HepG2 (cell line): Measurements from ENCODE around the gene STOML1. TPM values are rescaled to one million over a fixed set of nuclear protein-coding genes. Genes with fewer than 3 reads are reported as not detected.

Source experiments
- CERS6 ChIP-seq: sonication (generic); formaldehyde crosslinking; IDR thresholded peaks from 2 replicates; pipeline ENCODE4 v1.5.0; 2020; ENCODE audit warnings: missing genetic modification reagents
- EHMT2 ChIP-seq: fragments of 200-600 bp; sonication (generic); IDR thresholded peaks from 2 replicates; pipeline ENCODE4 v1.7.0; 2017; ENCODE audit warnings: antibody characterized with exemption, low read depth, low read length, borderline replicate concordance
- MAZ ChIP-seq, 2 experiments: sonication (generic) in 1 of 2; formaldehyde crosslinking in 1 of 2; IDR thresholded peaks; 2 replicates each; pipeline versions ENCODE4 v1.5.0 to v1.6.1; 2012 to 2020; ENCODE audit warnings: low read depth in 2 of 2, mild to moderate bottlenecking in 2 of 2, borderline replicate concordance in 1 of 2, improper control_type of control experiment in 1 of 2, low read length in 1 of 2, missing genetic modification reagents in 1 of 2, moderate library complexity in 1 of 2
- MBNL3 ChIP-seq: fragments of 250-450 bp; sonication (Bioruptor Pico); conservative IDR thresholded peaks from 2 replicates; pipeline ENCODE4 v1.8.0; 2022; ENCODE audit warnings: mild to moderate bottlenecking, inconsistent platforms
- MTF2 ChIP-seq: sonication (generic); formaldehyde crosslinking; IDR thresholded peaks from 2 replicates; pipeline ENCODE4 v1.5.0; 2020; ENCODE audit warnings: missing genetic modification reagents, borderline replicate concordance
- NFATC3 ChIP-seq: sonication (generic); formaldehyde crosslinking; IDR thresholded peaks from 2 replicates; pipeline ENCODE4 v1.5.1; 2020; ENCODE audit warnings: mild to moderate bottlenecking, missing genetic modification reagents
- SKI ChIP-seq: fragments of 450-650 bp; IDR thresholded peaks from one replicate; pipeline ENCODE4 v1.6.1; 2018; ENCODE audit warnings: mild to moderate bottlenecking; ENCODE audit not compliant: partially characterized antibody
- SNAI1 ChIP-seq: sonication (generic); formaldehyde crosslinking; IDR thresholded peaks from 2 replicates; pipeline ENCODE4 v1.5.0; 2020; ENCODE audit warnings: mild to moderate bottlenecking, missing genetic modification reagents, borderline replicate concordance
- TEF ChIP-seq: sonication (generic); formaldehyde crosslinking; IDR thresholded peaks from 2 replicates; pipeline ENCODE4 v1.5.0; 2020; ENCODE audit warnings: missing genetic modification reagents
- TFAP4 ChIP-seq: sonication (generic); IDR thresholded peaks from 2 replicates; pipeline ENCODE4 v1.6.1; 2016; ENCODE audit warnings: low read depth, borderline replicate concordance
- TFDP1 ChIP-seq: IDR thresholded peaks from 2 replicates; pipeline ENCODE4 v1.6.1; 2016; ENCODE audit warnings: missing compliant biosample characterization, missing genetic modification reagents, borderline replicate concordance
- ZBTB10 ChIP-seq: sonication (generic); formaldehyde crosslinking; IDR thresholded peaks from 2 replicates; pipeline ENCODE4 v1.4.0; 2020; ENCODE audit warnings: missing genetic modification reagents, borderline replicate concordance
- ZBTB21 ChIP-seq: sonication (generic); formaldehyde crosslinking; IDR thresholded peaks from 2 replicates; pipeline ENCODE4 v1.4.0; 2020; ENCODE audit warnings: missing genetic modification reagents
- ZMYM3 ChIP-seq: sonication (generic); formaldehyde crosslinking; IDR thresholded peaks from 2 replicates; pipeline ENCODE4 v1.5.1; 2020; ENCODE audit warnings: mild to moderate bottlenecking, missing genetic modification reagents
- ZNF143 ChIP-seq: sonication (generic); formaldehyde crosslinking; IDR thresholded peaks from 2 replicates; pipeline ENCODE4 v1.4.0; 2020; ENCODE audit warnings: missing genetic modification reagents
- ZNF232 ChIP-seq: sonication (generic); formaldehyde crosslinking; IDR thresholded peaks from 2 replicates; pipeline ENCODE4 v1.4.0; 2020; ENCODE audit warnings: missing genetic modification reagents, borderline replicate concordance
- ZNF260 ChIP-seq: sonication (generic); formaldehyde crosslinking; IDR thresholded peaks from 2 replicates; pipeline ENCODE4 v1.4.0; 2020; ENCODE audit warnings: missing genetic modification reagents, low read depth, mild to moderate bottlenecking, borderline replicate concordance
- ZNF460 ChIP-seq: sonication (generic); formaldehyde crosslinking; IDR thresholded peaks from 2 replicates; pipeline ENCODE4 v1.5.1; 2020; ENCODE audit warnings: missing genetic modification reagents, mild to moderate bottlenecking, borderline replicate concordance
- ZNF572 ChIP-seq: sonication (generic); formaldehyde crosslinking; IDR thresholded peaks from 2 replicates; pipeline ENCODE4 v1.5.1; 2020; ENCODE audit warnings: mild to moderate bottlenecking, missing genetic modification reagents
- ZNF772 ChIP-seq: sonication (generic); formaldehyde crosslinking; IDR thresholded peaks from 2 replicates; pipeline ENCODE4 v1.5.0; 2020; ENCODE audit warnings: mild to moderate bottlenecking, missing genetic modification reagents
- ZNF780A ChIP-seq: sonication (generic); formaldehyde crosslinking; IDR thresholded peaks from 2 replicates; pipeline ENCODE4 v1.8.0; 2022; ENCODE audit warnings: mild to moderate bottlenecking, missing genetic modification reagents, moderate library complexity
- ZNF781 ChIP-seq: sonication (generic); formaldehyde crosslinking; IDR thresholded peaks from 2 replicates; pipeline ENCODE4 v1.5.1; 2020; ENCODE audit warnings: borderline replicate concordance, mild to moderate bottlenecking, missing genetic modification reagents; ENCODE audit errors: not compliant biosample characterization
- ZNF790 ChIP-seq: sonication (generic); formaldehyde crosslinking; IDR thresholded peaks from 2 replicates; pipeline ENCODE4 v1.8.0; 2022; ENCODE audit warnings: missing genetic modification reagents, mild to moderate bottlenecking, borderline replicate concordance
- polyA plus RNA-seq, 8 experiments: library from polyadenylated mRNA; depleted of rRNA in 3 of 8; stranded (reverse) in 7 of 8; unstranded in 1 of 8; fragments of >200 nt; fragmentation: Illumina TruSeq in 4 of 8; extraction: Trizol in 4 of 8; gene quantifications; 2 replicates each; pipeline versions ENCODE4 v1.2.1 to v1.2.3, GENCODE V29; 2011 to 2016; ENCODE audit warnings: low read depth in 4 of 8, missing spikeins in 1 of 8, mixed read lengths in 1 of 8; ENCODE audit not compliant: insufficient read depth in 1 of 8
- total RNA-seq, 5 experiments: library from RNA; depleted of rRNA; stranded (reverse); fragments of >200 nt; fragmentation: Illumina TruSeq; extraction: Trizol; gene quantifications; 2 replicates each; pipeline ENCODE4 v1.2.3, GENCODE V29; 2016; ENCODE audit warnings: low read depth in 1 of 5

STOML1 gene
- total and polyA plus RNA-seq, 2 of the 13 experiments (the other 11 are each of a cell fraction or from before 2014, with no cell fraction given) = 3.5 to 3.7 TPM

GRCh38 chr15:73950831-73951561 lies 41.1 kb downstream of the STOML1 start (continued):
- no peak for TF ChIP-seq ZNF781 (CRISPR knock-in tag)
- no peak for TF ChIP-seq SNAI1 (CRISPR knock-in tag)
- TF ChIP-seq MBNL3 (CRISPR knock-in tag) = no peak
- TF ChIP-seq ZBTB21 = no peak
- no peak for TF ChIP-seq ZNF780A (CRISPR knock-in tag)
- no peak for TF ChIP-seq MAZ (IDR thresholded peaks at IDR 0.05; ENCODE audit: borderline replicate concordance, low read depth, low read length)
- TF ChIP-seq MAZ (CRISPR knock-in tag; IDR thresholded peaks at IDR 0.05; ENCODE audit: low read depth) = 0 out of 2 replicates have a peak, but pooled peaks have one; percentile 27
- TF ChIP-seq ZNF790 (CRISPR knock-in tag) = no peak
- no peak for TF ChIP-seq ZNF772 (CRISPR knock-in tag)
- peak; percentile 64; the same call in 1 of the 2 replicates for TF ChIP-seq TFAP4
- TF ChIP-seq EHMT2 = no peak
- TF ChIP-seq ZNF260 (CRISPR knock-in tag) = no peak
- TF ChIP-seq SKI = no peak
- TF ChIP-seq ZNF232 (CRISPR knock-in tag) = 0 out of 2 replicates have a peak, but pooled peaks have one; percentile 14
- no peak for TF ChIP-seq ZNF460 (CRISPR knock-in tag)
- TF ChIP-seq TFDP1 (CRISPR knock-in tag) = no peak
- no peak for TF ChIP-seq MTF2 (CRISPR knock-in tag)
- no peak for TF ChIP-seq ZBTB10 (CRISPR knock-in tag)
- peak; percentile 97 for TF ChIP-seq TEF (CRISPR knock-in tag)
- no peak for TF ChIP-seq CERS6 (CRISPR knock-in tag)
- TF ChIP-seq ZMYM3 (CRISPR knock-in tag) = no peak
- TF ChIP-seq ZNF143 = no peak
- no peak for TF ChIP-seq ZNF572 (CRISPR knock-in tag)
- TF ChIP-seq NFATC3 (CRISPR knock-in tag) = no peak
